H54 (cell line): Measurements from ENCODE around the gene CACNA1A.

ENCODE experiments used
- DNase-seq: peaks from one replicate; pipeline ENCODE4 v3.0.0; 2011; ENCODE audit warnings: low spot score, mixed read lengths; ENCODE audit not compliant: insufficient read length
- FAIRE-seq: peaks from 3 replicates; lab custom pipeline; 2011; peaks lifted over from hg19 to GRCh38; lab: Jason Lieb, UNC
- POLR2A ChIP-seq: IDR thresholded peaks from 2 replicates; pipeline ENCODE4 v1.6.1; 2011; ENCODE audit warnings: low read depth, mild to moderate bottlenecking, low read length

CACNA1A gene

GRCh38 chr19:13314761-13315160 lies 191.5 kb downstream of the CACNA1A start:
- DNase-seq (no peak), FAIRE-seq (no peak)
- no peak for TF ChIP-seq POLR2A

- DNase-seq (no peak), FAIRE-seq (no peak)
These were observed 192.4 kb downstream of the CACNA1A start for GRCh38 chr19:13313875-13314274.

GRCh38 chr19:13309864-13310263 lies 196.4 kb downstream of the CACNA1A start:
- no peak for TF ChIP-seq POLR2A
- FAIRE-seq (no peak), DNase-seq (no peak)

More at GRCh38 chr19:13313875-13314274, 192.4 kb downstream of the CACNA1A start:
- no peak for TF ChIP-seq POLR2A

- DNase-seq (no peak), FAIRE-seq (no peak)
- TF ChIP-seq POLR2A = no peak
These were observed 202.7 kb downstream of the CACNA1A start for GRCh38 chr19:13303381-13304129.

GRCh38 chr19:13302526-13303270 lies 203.6 kb downstream of the CACNA1A start:
- DNase-seq (no peak), FAIRE-seq (no peak)
- no peak for TF ChIP-seq POLR2A

GRCh38 chr19:13301627-13302334 lies 204.5 kb downstream of the CACNA1A start:
- no peak for TF ChIP-seq POLR2A
- no peak for FAIRE-seq
- DNase-seq = no peak

- no peak for TF ChIP-seq POLR2A
- DNase-seq (no peak), FAIRE-seq (no peak)
These were observed 205.8 kb downstream of the CACNA1A start for GRCh38 chr19:13300421-13301030.

GRCh38 chr19:13299838-13300237 lies 206.4 kb downstream of the CACNA1A start:
- DNase-seq = no peak
- TF ChIP-seq POLR2A = no peak
- FAIRE-seq = no peak

GRCh38 chr19:13298565-13299481 lies 207.5 kb downstream of the CACNA1A start:
- DNase-seq = no peak
- no peak for TF ChIP-seq POLR2A
- no peak for FAIRE-seq

GRCh38 chr19:13297023-13297422 lies 209.3 kb downstream of the CACNA1A start:
- TF ChIP-seq POLR2A = no peak
- DNase-seq = no peak
- FAIRE-seq = no peak

- DNase-seq (no peak), FAIRE-seq (no peak)
- no peak for TF ChIP-seq POLR2A
These were observed 211.3 kb downstream of the CACNA1A start for GRCh38 chr19:13294812-13295567.

GRCh38 chr19:13291913-13292312 lies 214.4 kb downstream of the CACNA1A start:
- FAIRE-seq = no peak
- no peak for TF ChIP-seq POLR2A

More at GRCh38 chr19:13291913-13292312, 214.4 kb downstream of the CACNA1A start:
- no peak for DNase-seq
